ENCODE data around the gene NABP1. TPM values are rescaled to one million over a fixed set of nuclear protein-coding genes. Genes with fewer than 3 reads are reported as not detected.

NABP1 gene
- total and polyA plus RNA-seq, 2 donors, result 26.9 to 68.4 TPM

- 29% methylated on average over 3 of the region's 3 CpGs for WGBS
- Histone ChIP-seq H3K27ac (ENCODE audit: low read depth in 1 of 2, low read length in 1 of 2) (peak overlapping the region; percentile 75 to 98), H3K36me3 (ENCODE audit: control insufficient read depth in 2 of 2, insufficient read depth in 2 of 2, low read length in 1 of 2) (no peaks in the 10 kb centered on the region), H3K4me1 (ENCODE audit: control insufficient read depth in 2 of 2, insufficient read depth in 2 of 2, low read length in 2 of 2) (peaks cover 18 to 24% of the 10 kb centered on the region in 2 donors), H3K27me3 (ENCODE audit: control insufficient read depth in 2 of 2, insufficient read depth in 1 of 2, low read length in 1 of 2) (no peaks in the 10 kb centered on the region), H3K9me3 (ENCODE audit: control insufficient read depth in 2 of 2, insufficient read depth in 1 of 2, low read length in 1 of 2) (peaks cover 0 to 8% of the 10 kb centered on the region in 2 donors), H3K4me3 (ENCODE audit: low read length in 2 of 2) (no peak overlapping the region)
- peak; percentile 56 to 92 (median 78) for DNase-seq (ENCODE audit: low read depth in 6 of 9, low spot score in 9 of 9)
Observed at GRCh38 chr2:191675807-191676721, 1.9 kb upstream of the NABP1 start.

- WGBS, result 44% methylated on average over 8 of the region's 8 CpGs
- peaks cover 0 to 8% of the 10 kb centered on the region in 2 donors for H3K9me3 ChIP-seq (ENCODE audit: control insufficient read depth in 2 of 2, insufficient read depth in 1 of 2, low read length in 1 of 2)
- H3K27ac ChIP-seq (ENCODE audit: low read depth in 1 of 2, low read length in 1 of 2), result peak overlapping the region; percentile 98 to 100
- no peaks in the 10 kb centered on the region for H3K27me3 ChIP-seq (ENCODE audit: control insufficient read depth in 2 of 2, insufficient read depth in 1 of 2, low read length in 1 of 2)
- peak in 4 of 9 donors; percentile 24 to 62 (median 47) for DNase-seq (ENCODE audit: low read depth in 6 of 9, low spot score in 9 of 9)
- H3K4me1 ChIP-seq (ENCODE audit: control insufficient read depth in 2 of 2, insufficient read depth in 2 of 2, low read length in 2 of 2), result peaks cover 18 to 24% of the 10 kb centered on the region in 2 donors
- H3K4me3 ChIP-seq (ENCODE audit: low read length in 2 of 2), result peak overlapping the region; percentile 81 to 82
- H3K36me3 ChIP-seq (ENCODE audit: control insufficient read depth in 2 of 2, insufficient read depth in 2 of 2, low read length in 1 of 2), result peaks cover 0 to under 1% of the 10 kb centered on the region in 2 donors
Observed at GRCh38 chr2:191676790-191677645, 918 bp upstream of the NABP1 start.

DNA sequence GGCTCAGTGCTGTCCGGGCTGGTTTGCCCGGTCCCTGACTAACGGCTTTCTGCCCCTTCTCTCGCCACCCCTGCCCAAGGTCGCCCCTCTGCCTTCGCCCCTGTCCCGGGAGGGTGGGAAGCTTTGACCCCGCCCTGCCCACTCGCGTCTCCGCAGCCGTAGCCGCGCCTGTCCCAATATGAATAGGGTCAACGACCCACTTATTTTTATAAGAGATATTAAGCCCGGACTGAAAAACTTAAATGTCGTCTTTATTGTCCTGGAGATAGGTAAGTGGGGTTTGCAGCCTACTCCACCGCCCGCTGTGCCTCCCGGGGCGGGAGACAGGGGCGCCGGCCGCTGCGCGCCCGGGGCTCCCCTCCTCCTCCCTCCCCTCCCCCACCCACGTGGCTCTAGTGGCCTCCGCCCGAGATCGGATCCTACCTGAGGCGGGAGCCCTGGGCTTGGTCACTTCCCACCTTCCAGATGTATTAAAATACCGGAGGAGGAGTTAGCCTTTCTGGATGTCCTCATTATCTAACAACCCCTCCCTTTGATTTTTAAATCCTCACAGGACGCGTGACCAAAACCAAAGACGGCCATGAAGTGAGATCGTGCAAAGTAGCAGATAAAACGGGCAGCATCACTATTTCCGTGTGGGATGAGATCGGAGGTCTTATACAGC, 633 bp downstream of the NABP1 start:
- peaks cover 18 to 24% of the 10 kb centered on the region in 2 donors for H3K4me1 ChIP-seq (ENCODE audit: control insufficient read depth in 2 of 2, insufficient read depth in 2 of 2, low read length in 2 of 2)
- WGBS, result 2% methylated on average over 40 of the region's 40 CpGs
- DNase-seq (ENCODE audit: low read depth in 6 of 9, low spot score in 9 of 9), result peak in 2 of 9 donors; percentile 48 to 53

DNA sequence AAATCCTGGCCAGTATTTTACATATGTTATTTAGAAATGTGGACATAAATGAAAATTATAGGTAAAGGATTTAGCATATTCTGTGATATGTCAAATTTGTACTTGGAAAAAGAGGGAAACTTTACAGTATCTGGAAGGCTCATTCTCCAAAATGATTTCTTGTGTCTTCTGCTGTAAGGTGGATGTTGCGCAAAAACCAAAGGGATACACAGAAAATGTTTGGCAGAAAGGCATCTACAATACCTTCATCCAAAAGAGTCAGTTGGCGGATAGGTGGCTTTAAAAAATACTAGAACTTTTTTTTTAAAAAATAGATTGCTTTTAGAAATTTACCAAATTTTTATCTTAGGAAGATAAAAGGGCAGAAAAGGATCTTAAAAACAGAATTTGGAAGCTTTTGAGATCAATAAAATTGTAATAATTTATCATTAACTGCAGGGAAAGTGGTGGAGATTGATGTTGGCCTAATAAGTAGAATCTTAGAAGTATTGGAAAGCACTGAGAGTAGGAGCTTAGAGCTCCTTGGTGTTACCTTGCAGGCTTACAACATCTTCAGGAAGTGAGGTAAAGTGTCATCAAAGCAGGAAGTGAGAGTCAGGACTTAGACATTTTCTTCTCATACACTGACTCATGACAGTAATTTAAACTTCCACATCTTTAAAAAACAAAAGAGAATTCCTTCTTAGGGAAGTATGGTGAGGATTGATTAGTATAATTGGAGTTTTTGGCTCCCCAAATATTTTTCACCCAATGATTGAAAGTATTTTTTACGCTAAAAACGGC, 2.1 kb downstream of the NABP1 start:
- WGBS, result 95% methylated on average over 4 of the region's 4 CpGs
- Histone ChIP-seq H3K4me3 (ENCODE audit: low read length in 2 of 2) (no peak overlapping the region), H3K27me3 (ENCODE audit: control insufficient read depth in 2 of 2, insufficient read depth in 1 of 2, low read length in 1 of 2) (no peaks in the 10 kb centered on the region), H3K9me3 (ENCODE audit: control insufficient read depth in 2 of 2, insufficient read depth in 1 of 2, low read length in 1 of 2) (peaks cover 0 to 5% of the 10 kb centered on the region in 2 donors), H3K36me3 (ENCODE audit: control insufficient read depth in 2 of 2, insufficient read depth in 2 of 2, low read length in 1 of 2) (peaks cover 6 to 14% of the 10 kb centered on the region in 2 donors), H3K27ac (ENCODE audit: low read depth in 1 of 2, low read length in 1 of 2) (peak overlapping the region in 1 of 2 donors; percentile 62), H3K4me1 (ENCODE audit: control insufficient read depth in 2 of 2, insufficient read depth in 2 of 2, low read length in 2 of 2) (peaks cover 18 to 24% of the 10 kb centered on the region in 2 donors)
- DNase-seq (ENCODE audit: low read depth in 6 of 9, low spot score in 9 of 9), result peak in 3 of 9 donors; percentile 36 to 78 (median 49)

More for the DNA sequence above, 633 bp downstream of the NABP1 start:
- Histone ChIP-seq H3K36me3 (ENCODE audit: control insufficient read depth in 2 of 2, insufficient read depth in 2 of 2, low read length in 1 of 2) (peaks cover 3 to 9% of the 10 kb centered on the region in 2 donors), H3K27me3 (ENCODE audit: control insufficient read depth in 2 of 2, insufficient read depth in 1 of 2, low read length in 1 of 2) (no peaks in the 10 kb centered on the region), H3K9me3 (ENCODE audit: control insufficient read depth in 2 of 2, insufficient read depth in 1 of 2, low read length in 1 of 2) (peaks cover 0 to 8% of the 10 kb centered on the region in 2 donors), H3K4me3 (ENCODE audit: low read length in 2 of 2) (peak overlapping the region; percentile 80 to 82), H3K27ac (ENCODE audit: low read depth in 1 of 2, low read length in 1 of 2) (peak overlapping the region; percentile 89 to 95)

GRCh38 chr2:191680639-191681038, 2.7 kb downstream of the NABP1 start:
- H3K27me3 ChIP-seq (ENCODE audit: control insufficient read depth in 2 of 2, insufficient read depth in 1 of 2, low read length in 1 of 2), result no peaks in the 10 kb centered on the region
- no peak overlapping the region for H3K4me3 ChIP-seq (ENCODE audit: low read length in 2 of 2)
- peaks cover 6 to 21% of the 10 kb centered on the region in 2 donors for H3K36me3 ChIP-seq (ENCODE audit: control insufficient read depth in 2 of 2, insufficient read depth in 2 of 2, low read length in 1 of 2)
- H3K4me1 ChIP-seq (ENCODE audit: control insufficient read depth in 2 of 2, insufficient read depth in 2 of 2, low read length in 2 of 2), result peaks cover 18 to 24% of the 10 kb centered on the region in 2 donors
- 96% methylated on average over 1 of the region's 1 CpG for WGBS
- H3K9me3 ChIP-seq (ENCODE audit: control insufficient read depth in 2 of 2, insufficient read depth in 1 of 2, low read length in 1 of 2), result peaks cover 0 to 5% of the 10 kb centered on the region in 2 donors
- DNase-seq (ENCODE audit: low read depth in 6 of 9, low spot score in 9 of 9), result no peak
- H3K27ac ChIP-seq (ENCODE audit: low read depth in 1 of 2, low read length in 1 of 2), result no peak overlapping the region

- no peak for DNase-seq (ENCODE audit: low read depth in 6 of 9, low spot score in 9 of 9)
- no peak overlapping the region for H3K27ac ChIP-seq (ENCODE audit: low read depth in 1 of 2, low read length in 1 of 2)
- H3K4me3 ChIP-seq (ENCODE audit: low read length in 2 of 2), result no peak overlapping the region
- peaks cover 0 to 5% of the 10 kb centered on the region in 2 donors for H3K9me3 ChIP-seq (ENCODE audit: control insufficient read depth in 2 of 2, insufficient read depth in 1 of 2, low read length in 1 of 2)
- WGBS, result 97% methylated on average over 6 of the region's 6 CpGs
- peaks cover 6 to 32% of the 10 kb centered on the region in 2 donors for H3K36me3 ChIP-seq (ENCODE audit: control insufficient read depth in 2 of 2, insufficient read depth in 2 of 2, low read length in 1 of 2)
- peaks cover 5 to 11% of the 10 kb centered on the region in 2 donors for H3K4me1 ChIP-seq (ENCODE audit: control insufficient read depth in 2 of 2, insufficient read depth in 2 of 2, low read length in 2 of 2)
- H3K27me3 ChIP-seq (ENCODE audit: control insufficient read depth in 2 of 2, insufficient read depth in 1 of 2, low read length in 1 of 2), result no peaks in the 10 kb centered on the region
Observed at GRCh38 chr2:191682126-191682525, 4.2 kb downstream of the NABP1 start.

DNA sequence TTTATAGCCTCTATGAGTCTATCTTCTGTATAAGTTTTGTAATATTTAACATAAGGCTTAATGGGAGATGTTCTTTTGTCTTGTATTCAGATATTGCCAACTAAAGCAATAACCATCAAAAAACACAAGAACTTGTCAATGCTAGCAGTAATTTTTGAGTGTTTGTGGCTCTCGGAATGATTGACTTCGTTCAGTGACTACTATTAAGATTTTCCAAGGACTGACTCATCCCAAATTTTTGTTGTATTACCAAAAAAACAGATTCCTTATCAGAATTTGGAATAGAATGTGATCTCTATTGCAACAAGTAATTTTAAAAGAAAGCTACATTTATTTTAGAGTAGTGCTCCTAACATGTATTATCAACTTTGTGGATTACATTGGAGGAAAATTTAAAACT, 8.1 kb downstream of the NABP1 start:
- H3K36me3 ChIP-seq (ENCODE audit: control insufficient read depth in 2 of 2, insufficient read depth in 2 of 2, low read length in 1 of 2), result peaks cover 6 to 40% of the 10 kb centered on the region in 2 donors
- no peak for DNase-seq (ENCODE audit: low read depth in 6 of 9, low spot score in 9 of 9)
- H3K4me1 ChIP-seq (ENCODE audit: control insufficient read depth in 2 of 2, insufficient read depth in 2 of 2, low read length in 2 of 2), result no peaks in the 10 kb centered on the region
- H3K4me3 ChIP-seq (ENCODE audit: low read length in 2 of 2), result no peak overlapping the region
- H3K9me3 ChIP-seq (ENCODE audit: control insufficient read depth in 2 of 2, insufficient read depth in 1 of 2, low read length in 1 of 2), result no peaks in the 10 kb centered on the region
- no peak overlapping the region for H3K27ac ChIP-seq (ENCODE audit: low read depth in 1 of 2, low read length in 1 of 2)
- H3K27me3 ChIP-seq (ENCODE audit: control insufficient read depth in 2 of 2, insufficient read depth in 1 of 2, low read length in 1 of 2), result no peaks in the 10 kb centered on the region
- 99% methylated on average over 2 of the region's 2 CpGs for WGBS

GRCh38 chr2:191686729-191687128, 8.8 kb downstream of the NABP1 start:
- H3K4me1 ChIP-seq (ENCODE audit: control insufficient read depth in 2 of 2, insufficient read depth in 2 of 2, low read length in 2 of 2), result no peaks in the 10 kb centered on the region
- no peaks in the 10 kb centered on the region for H3K27me3 ChIP-seq (ENCODE audit: control insufficient read depth in 2 of 2, insufficient read depth in 1 of 2, low read length in 1 of 2)
- WGBS, result 94% methylated on average over 1 of the region's 1 CpG
- no peak overlapping the region for H3K27ac ChIP-seq (ENCODE audit: low read depth in 1 of 2, low read length in 1 of 2)
- H3K9me3 ChIP-seq (ENCODE audit: control insufficient read depth in 2 of 2, insufficient read depth in 1 of 2, low read length in 1 of 2), result no peaks in the 10 kb centered on the region
- peaks cover 6 to 40% of the 10 kb centered on the region in 2 donors for H3K36me3 ChIP-seq (ENCODE audit: control insufficient read depth in 2 of 2, insufficient read depth in 2 of 2, low read length in 1 of 2)
- H3K4me3 ChIP-seq (ENCODE audit: low read length in 2 of 2), result no peak overlapping the region
- DNase-seq (ENCODE audit: low read depth in 6 of 9, low spot score in 9 of 9), result no peak

All from thymus (tissue), 11 donors.